ENCODE results near the gene ENPP1. TPM values are rescaled to one million over a fixed set of nuclear protein-coding genes. Genes with fewer than 3 reads are reported as not detected.

Gene ENPP1
- total RNA-seq, 6 donors from 2014 or later = 0.89 to 2.4 (median 1.5) TPM

- WGBS, 2 donors = 100% methylated on average over 1 of the region's 1 CpG
- Histone ChIP-seq H3K27ac (no peak overlapping the region), H3K4me3 (no peak overlapping the region), H3K27me3 (no peaks in the 10 kb centered on the region), H3K36me3 (no peaks in the 10 kb centered on the region), H3K9me3 (no peaks in the 10 kb centered on the region), H3K4me1 (no peaks in the 10 kb centered on the region)
- ATAC-seq (ENCODE audit: low FRiP score in 2 of 2) (no peak), DNase-seq (no peak)
- TF ChIP-seq POLR2AphosphoS5 (IDR thresholded peaks at IDR 0.05) (no peak), EP300 (IDR thresholded peaks at IDR 0.05) (no peak), CTCF (IDR thresholded peaks at IDR 0.05) (no peak), POLR2A (IDR thresholded peaks at IDR 0.05) (no peak)
These were observed 24.5 kb downstream of the ENPP1 start for GRCh38 chr6:131832363-131832762.

GRCh38 chr6:131838051-131838450 lies 30.2 kb downstream of the ENPP1 start:
- H3K36me3 ChIP-seq = no peaks in the 10 kb centered on the region
- no peak overlapping the region for H3K27ac ChIP-seq
- H3K9me3 ChIP-seq = no peaks in the 10 kb centered on the region
- no peaks in the 10 kb centered on the region for H3K27me3 ChIP-seq
- ATAC-seq (ENCODE audit: low FRiP score in 2 of 2) (no peak), DNase-seq (no peak)
- TF ChIP-seq POLR2A (IDR thresholded peaks at IDR 0.05) = no peak
- no peak for TF ChIP-seq CTCF (IDR thresholded peaks at IDR 0.05)
- TF ChIP-seq EP300 (IDR thresholded peaks at IDR 0.05) = no peak
- no peak for TF ChIP-seq POLR2AphosphoS5 (IDR thresholded peaks at IDR 0.05)
- H3K4me1 ChIP-seq = no peaks in the 10 kb centered on the region
- H3K4me3 ChIP-seq = no peak overlapping the region
- WGBS, 2 donors = 88 to 92% methylated on average over 1 of the region's 1 CpG

GRCh38 chr6:131839388-131839787 lies 31.6 kb downstream of the ENPP1 start:
- H3K4me1 ChIP-seq = no peaks in the 10 kb centered on the region
- no peak for TF ChIP-seq EP300 (IDR thresholded peaks at IDR 0.05)
- TF ChIP-seq POLR2AphosphoS5 (IDR thresholded peaks at IDR 0.05) = no peak
- no peak overlapping the region for H3K4me3 ChIP-seq
- DNase-seq (no peak), ATAC-seq (ENCODE audit: low FRiP score in 2 of 2) (no peak)
- no peaks in the 10 kb centered on the region for H3K9me3 ChIP-seq
- no peaks in the 10 kb centered on the region for H3K36me3 ChIP-seq
- no peak overlapping the region for H3K27ac ChIP-seq
- no peaks in the 10 kb centered on the region for H3K27me3 ChIP-seq

DNA sequence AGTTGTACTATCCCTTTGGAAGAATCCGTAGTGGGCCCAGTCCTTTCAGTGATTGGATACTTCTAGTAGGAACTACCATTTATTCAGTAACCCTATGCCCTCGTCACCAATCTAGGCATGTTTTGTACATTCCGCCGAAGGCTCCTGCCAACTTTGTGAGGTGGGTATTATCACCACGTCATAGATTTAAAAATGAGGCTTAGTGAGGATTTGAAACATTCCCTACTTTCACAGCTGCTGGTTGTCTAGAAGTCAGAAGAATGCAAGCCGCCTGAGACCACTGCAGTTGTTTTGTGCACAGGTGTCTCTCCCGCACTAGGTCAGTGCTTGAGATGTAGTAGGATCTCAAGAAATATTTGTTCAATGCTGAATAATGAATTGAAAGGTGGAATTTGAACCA lies 32.6 kb downstream of the ENPP1 start:
- no peaks in the 10 kb centered on the region for H3K9me3 ChIP-seq
- H3K27ac ChIP-seq = no peak overlapping the region
- no peaks in the 10 kb centered on the region for H3K36me3 ChIP-seq
- ATAC-seq (ENCODE audit: low FRiP score in 2 of 2) (no peak), DNase-seq (no peak)
- WGBS, 2 donors = 91 to 92% methylated on average over 7 of the region's 7 CpGs
- no peaks in the 10 kb centered on the region for H3K27me3 ChIP-seq
- H3K4me3 ChIP-seq = no peak overlapping the region
- H3K4me1 ChIP-seq = no peaks in the 10 kb centered on the region
- TF ChIP-seq POLR2A (IDR thresholded peaks at IDR 0.05) (no peak), EP300 (IDR thresholded peaks at IDR 0.05) (no peak)

DNA sequence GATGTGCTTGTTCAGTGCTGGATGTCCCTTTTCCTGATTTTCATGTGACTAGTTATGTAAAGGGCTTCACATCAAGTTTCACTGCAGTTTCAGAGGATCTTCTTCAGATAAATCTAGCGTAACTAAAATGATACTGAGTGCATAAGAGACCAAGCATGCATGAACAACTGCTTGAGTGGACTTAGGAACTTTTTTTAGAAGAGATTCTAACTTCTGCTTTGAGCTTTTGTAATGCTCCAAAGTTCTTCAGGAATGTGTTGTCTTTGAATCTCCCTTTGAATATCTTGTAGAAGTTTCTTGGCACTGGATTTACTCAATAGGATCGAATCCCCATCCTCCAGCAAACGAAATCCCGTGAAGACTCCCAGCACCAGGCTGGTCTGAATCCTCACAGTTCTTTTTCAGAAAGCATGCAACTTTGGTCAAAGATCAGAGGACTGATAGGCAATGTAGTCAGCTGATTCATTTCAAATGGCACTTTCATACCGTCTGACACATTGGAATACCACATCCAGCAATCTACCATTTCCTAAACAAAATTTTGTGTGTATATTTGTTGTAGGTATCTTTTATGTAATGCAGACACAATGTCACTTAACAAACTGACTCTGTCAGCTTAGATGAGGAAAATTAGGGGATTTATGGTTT lies 33.2 kb downstream of the ENPP1 start:
- Histone ChIP-seq H3K4me1 (no peaks in the 10 kb centered on the region), H3K36me3 (no peaks in the 10 kb centered on the region), H3K27ac (no peak overlapping the region), H3K27me3 (no peaks in the 10 kb centered on the region), H3K9me3 (no peaks in the 10 kb centered on the region), H3K4me3 (no peak overlapping the region)
- WGBS, 2 donors = 79 to 87% methylated on average over 5 of the region's 5 CpGs
- DNase-seq (no peak), ATAC-seq (ENCODE audit: low FRiP score in 2 of 2) (no peak)
- TF ChIP-seq CTCF (IDR thresholded peaks at IDR 0.05) = no peak
- no peak for TF ChIP-seq POLR2AphosphoS5 (IDR thresholded peaks at IDR 0.05)
- TF ChIP-seq EP300 (IDR thresholded peaks at IDR 0.05) = no peak
- no peak for TF ChIP-seq POLR2A (IDR thresholded peaks at IDR 0.05)

- Histone ChIP-seq H3K9me3 (no peaks in the 10 kb centered on the region), H3K4me1 (no peaks in the 10 kb centered on the region), H3K36me3 (no peaks in the 10 kb centered on the region), H3K27ac (no peak overlapping the region), H3K4me3 (no peak overlapping the region), H3K27me3 (no peaks in the 10 kb centered on the region)
- DNase-seq (no peak), ATAC-seq (ENCODE audit: low FRiP score in 2 of 2) (no peak)
- TF ChIP-seq POLR2AphosphoS5 (IDR thresholded peaks at IDR 0.05) = no peak
- no peak for TF ChIP-seq CTCF (IDR thresholded peaks at IDR 0.05)
- no peak for TF ChIP-seq POLR2A (IDR thresholded peaks at IDR 0.05)
- no peak for TF ChIP-seq EP300 (IDR thresholded peaks at IDR 0.05)
- 83 to 93% methylated on average over 2 of the region's 2 CpGs for WGBS, 2 donors
These were observed 35.9 kb downstream of the ENPP1 start for GRCh38 chr6:131843768-131844167.

Data from upper lobe of left lung (tissue), 6 donors.